HEK293 (cell line): ENCODE results near the gene HEG1.

Experiments used
- CTCF ChIP-seq: fragments of 450-650 bp; formaldehyde crosslinking; IDR thresholded peaks from 2 replicates; pipeline ENCODE4 v1.5.1; 2016; ENCODE audit warnings: missing biosample characterization, missing genetic modification characterization
- KLF17 ChIP-seq: fragments of 450-650 bp; formaldehyde crosslinking; IDR thresholded peaks from 2 replicates; pipeline ENCODE4 v1.5.1; 2016; ENCODE audit warnings: missing biosample characterization, missing genetic modification characterization
- MZF1 ChIP-seq: fragments of 450-650 bp; formaldehyde crosslinking; IDR thresholded peaks from 2 replicates; pipeline ENCODE4 v1.5.1; 2017; ENCODE audit warnings: missing biosample characterization, missing genetic modification characterization, borderline replicate concordance
- PBX3 ChIP-seq: sonication (generic); formaldehyde crosslinking; IDR thresholded peaks from 2 replicates; pipeline ENCODE4 v1.8.1; 2022; ENCODE audit warnings: mild to moderate bottlenecking, moderate library complexity, missing genetic modification reagents
- ZNF114 ChIP-seq: fragments of 450-650 bp; formaldehyde crosslinking; IDR thresholded peaks from 2 replicates; pipeline ENCODE4 v1.5.0; 2017; ENCODE audit warnings: missing biosample characterization, missing genetic modification characterization
- ZNF132 ChIP-seq: fragments of 450-650 bp; formaldehyde crosslinking; IDR thresholded peaks from 2 replicates; pipeline ENCODE4 v1.5.1; 2017; ENCODE audit warnings: missing biosample characterization, missing genetic modification characterization, borderline replicate concordance
- ZNF23 ChIP-seq: fragments of 450-650 bp; formaldehyde crosslinking; IDR thresholded peaks from 2 replicates; pipeline ENCODE4 v1.5.1; 2016; ENCODE audit warnings: missing biosample characterization, missing genetic modification characterization, borderline replicate concordance
- ZNF24 ChIP-seq: fragments of 450-650 bp; formaldehyde crosslinking; IDR thresholded peaks from 2 replicates; pipeline ENCODE4 v1.5.1; 2016; ENCODE audit warnings: missing biosample characterization, missing genetic modification characterization
- ZNF274 ChIP-seq, 2 experiments: fragments of 200-500 bp in 1 of 2; fragments of 450-650 bp in 1 of 2; sonication (Bioruptor generic) in 1 of 2; formaldehyde crosslinking in 1 of 2; IDR thresholded peaks; 2 replicates each; pipeline versions ENCODE4 v1.5.1 to v1.6.1; 2014 to 2016; ENCODE audit warnings: borderline replicate concordance in 1 of 2, inconsistent platforms in 1 of 2, low read length in 1 of 2, missing biosample characterization in 1 of 2, missing genetic modification characterization in 1 of 2
- ZNF302 ChIP-seq: fragments of 450-650 bp; formaldehyde crosslinking; IDR thresholded peaks from 2 replicates; pipeline ENCODE4 v1.5.1; 2016; ENCODE audit warnings: missing biosample characterization, missing genetic modification characterization, low read depth
- ZNF37A ChIP-seq: fragments of 450-650 bp; IDR thresholded peaks from 2 replicates; pipeline ENCODE4 v1.5.1; 2018; ENCODE audit warnings: missing biosample characterization, missing genetic modification characterization
- ZNF404 ChIP-seq: fragments of 450-650 bp; formaldehyde crosslinking; IDR thresholded peaks from 2 replicates; pipeline ENCODE4 v1.5.1; 2017; ENCODE audit warnings: missing biosample characterization, missing genetic modification characterization
- ZNF521 ChIP-seq: fragments of 450-650 bp; formaldehyde crosslinking; IDR thresholded peaks from 2 replicates; pipeline ENCODE4 v1.5.1; 2017; ENCODE audit warnings: missing biosample characterization, mild to moderate bottlenecking, missing genetic modification characterization
- ZSCAN5A ChIP-seq: fragments of 450-650 bp; formaldehyde crosslinking; IDR thresholded peaks from 2 replicates; pipeline ENCODE4 v1.5.1; 2016; ENCODE audit warnings: missing biosample characterization, missing genetic modification characterization

GRCh38 chr3:125017406-125017805 lies 38.4 kb downstream of the HEG1 start:
- TF ChIP-seq ZNF37A (tag by site-specific recombination) = no peak
- no peak for TF ChIP-seq ZNF302 (tag by site-specific recombination)
- no peak for TF ChIP-seq ZNF274 (IDR thresholded peaks at IDR 0.05; ENCODE audit: low read length)
- no peak for TF ChIP-seq ZNF274 (tag by site-specific recombination; IDR thresholded peaks at IDR 0.05; ENCODE audit: borderline replicate concordance)
- no peak for TF ChIP-seq CTCF (tag by site-specific recombination)
- no peak for TF ChIP-seq ZNF114 (tag by site-specific recombination)
- no peak for TF ChIP-seq ZNF23 (tag by site-specific recombination)
- TF ChIP-seq ZNF132 (tag by site-specific recombination) = no peak
- TF ChIP-seq ZNF404 = no peak
- TF ChIP-seq ZSCAN5A (tag by site-specific recombination) = no peak
- no peak for TF ChIP-seq MZF1 (tag by site-specific recombination)
- TF ChIP-seq PBX3 (CRISPR knock-in tag) = no peak
- no peak for TF ChIP-seq ZNF521 (tag by site-specific recombination)
- TF ChIP-seq KLF17 (tag by site-specific recombination) = no peak
- TF ChIP-seq ZNF24 (tag by site-specific recombination) = no peak
